GM18508 (cell line): ENCODE measurements around the gene B9D1.
"Not testable (repeated sequence)": the region's sequence is repeated elsewhere in the genome, so short reads cannot be mapped to it uniquely, and the experiment has no call there.

ENCODE experiments used
- ATAC-seq: cut with Tn5 transposase; IDR thresholded peaks from one replicate; pipeline ENCODE4 v1.9.1; 2021; ENCODE audit warnings: moderate number of reproducible peaks; ENCODE audit not compliant: insufficient read depth, unreplicated experiment

Gene B9D1

DNA sequence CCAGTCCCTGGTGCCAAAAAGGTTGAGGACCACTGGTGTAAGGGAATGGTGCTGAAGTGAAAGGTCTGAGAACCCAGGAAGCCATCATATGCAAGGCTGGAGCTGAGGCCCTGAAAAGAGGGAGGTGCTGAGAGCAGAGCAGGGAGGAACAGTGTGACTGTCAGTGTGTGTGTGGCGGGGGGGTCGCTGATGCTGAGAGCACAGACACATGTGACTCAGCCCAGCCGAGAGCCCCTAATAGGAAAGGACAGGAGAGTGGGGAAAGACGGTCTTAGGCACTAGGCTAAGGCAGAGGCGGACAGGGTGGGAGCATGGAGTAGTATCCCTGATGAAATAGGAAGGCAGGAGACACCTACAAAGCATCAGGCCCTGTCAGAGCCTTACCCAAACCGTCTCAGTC is 1.2 kb downstream of the B9D1 start:
- ATAC-seq, result no peak

DNA sequence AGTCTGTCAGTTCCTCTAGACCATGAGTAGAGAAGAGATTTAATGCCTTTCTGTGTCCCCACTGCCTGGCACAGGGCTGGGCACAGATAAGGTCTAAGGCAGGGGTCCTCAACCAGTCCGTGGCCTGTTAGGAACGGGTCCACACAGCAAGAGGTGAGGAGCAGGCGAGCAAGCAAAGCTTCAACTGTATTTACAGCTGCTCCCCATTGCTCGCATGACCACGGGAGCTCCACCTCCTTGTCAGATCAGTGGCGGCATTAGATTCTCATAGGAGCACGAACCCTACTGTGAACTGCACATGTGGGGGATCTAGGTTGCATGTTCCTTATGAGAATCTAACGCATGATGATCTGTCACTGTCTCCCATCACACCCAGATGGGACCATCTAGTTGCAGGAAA is 1.8 kb downstream of the B9D1 start:
- no peak for ATAC-seq

- ATAC-seq, result no peak
Observed at GRCh38 chr17:19359856-19360255, 2.7 kb downstream of the B9D1 start.

- no peak for ATAC-seq
Observed at GRCh38 chr17:19359151-19359550, 3.4 kb downstream of the B9D1 start.

DNA sequence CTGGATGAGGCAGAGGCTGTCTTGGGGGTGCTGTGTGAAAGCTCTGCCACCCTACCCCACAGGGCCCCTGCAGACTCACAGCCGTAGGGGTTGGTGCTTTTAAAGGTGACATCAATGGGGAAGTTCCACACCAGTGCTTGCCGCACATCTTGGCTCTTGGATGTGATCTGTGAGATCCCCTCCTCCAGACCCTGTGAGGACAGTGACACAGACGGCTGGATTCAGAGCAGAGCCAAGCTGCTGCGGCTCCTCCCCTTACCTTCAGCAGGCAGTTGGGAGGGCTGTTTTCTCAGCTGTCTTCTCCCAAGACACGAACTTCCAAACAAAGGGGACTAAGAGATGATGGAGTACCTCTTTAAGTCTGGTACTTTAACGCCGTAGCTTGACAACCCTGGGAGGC is 4.8 kb downstream of the B9D1 start:
- ATAC-seq, result no peak

- no peak for ATAC-seq
Observed at GRCh38 chr17:19357351-19357750, 5.2 kb downstream of the B9D1 start.

GRCh38 chr17:19354748-19355147 is 7.8 kb downstream of the B9D1 start:
- no peak for ATAC-seq

- not testable (repeated sequence) for ATAC-seq
Observed at GRCh38 chr17:19353401-19353800, 9.1 kb downstream of the B9D1 start.

GRCh38 chr17:19348806-19349205 is 13.7 kb downstream of the B9D1 start:
- no peak for ATAC-seq

- ATAC-seq, result no peak
Observed at GRCh38 chr17:19348081-19348650, 14.4 kb downstream of the B9D1 start.

DNA sequence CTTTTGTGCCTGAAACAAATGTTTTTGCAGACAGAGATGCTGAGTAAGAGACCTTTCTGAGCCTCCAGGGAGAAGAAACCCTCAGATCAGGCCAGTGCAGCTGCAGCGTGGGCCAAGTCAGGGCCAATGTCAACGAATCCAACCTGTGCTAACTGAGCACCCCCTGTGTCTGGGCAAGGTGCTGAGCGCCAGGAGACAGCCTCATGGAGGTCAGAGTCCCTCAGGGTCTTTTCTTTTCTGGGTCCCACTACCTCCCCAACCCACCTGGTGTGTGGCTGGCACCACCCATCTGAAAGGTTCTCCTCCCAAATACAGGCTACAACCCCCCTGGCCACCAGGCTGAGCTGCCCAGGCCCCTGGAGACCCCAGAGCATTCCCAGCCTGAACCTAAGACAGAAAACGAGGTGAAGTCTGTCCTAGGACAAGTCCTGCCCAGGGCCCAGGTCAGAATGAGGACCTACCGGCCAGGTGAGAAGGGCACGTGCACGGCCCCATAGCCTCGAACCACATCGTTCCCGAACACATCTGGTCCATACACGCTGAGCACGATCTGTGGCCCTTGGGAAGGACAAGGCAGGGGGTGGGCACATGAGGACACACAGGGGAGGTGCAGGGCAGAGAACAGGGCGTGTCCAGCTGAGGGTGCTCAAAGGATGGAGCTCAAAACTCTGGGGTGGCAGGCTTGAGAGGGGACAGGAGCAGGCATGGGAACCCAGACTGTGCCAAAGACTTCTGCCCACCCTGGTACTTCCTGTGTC is 15.0 kb downstream of the B9D1 start:
- no peak for ATAC-seq

DNA sequence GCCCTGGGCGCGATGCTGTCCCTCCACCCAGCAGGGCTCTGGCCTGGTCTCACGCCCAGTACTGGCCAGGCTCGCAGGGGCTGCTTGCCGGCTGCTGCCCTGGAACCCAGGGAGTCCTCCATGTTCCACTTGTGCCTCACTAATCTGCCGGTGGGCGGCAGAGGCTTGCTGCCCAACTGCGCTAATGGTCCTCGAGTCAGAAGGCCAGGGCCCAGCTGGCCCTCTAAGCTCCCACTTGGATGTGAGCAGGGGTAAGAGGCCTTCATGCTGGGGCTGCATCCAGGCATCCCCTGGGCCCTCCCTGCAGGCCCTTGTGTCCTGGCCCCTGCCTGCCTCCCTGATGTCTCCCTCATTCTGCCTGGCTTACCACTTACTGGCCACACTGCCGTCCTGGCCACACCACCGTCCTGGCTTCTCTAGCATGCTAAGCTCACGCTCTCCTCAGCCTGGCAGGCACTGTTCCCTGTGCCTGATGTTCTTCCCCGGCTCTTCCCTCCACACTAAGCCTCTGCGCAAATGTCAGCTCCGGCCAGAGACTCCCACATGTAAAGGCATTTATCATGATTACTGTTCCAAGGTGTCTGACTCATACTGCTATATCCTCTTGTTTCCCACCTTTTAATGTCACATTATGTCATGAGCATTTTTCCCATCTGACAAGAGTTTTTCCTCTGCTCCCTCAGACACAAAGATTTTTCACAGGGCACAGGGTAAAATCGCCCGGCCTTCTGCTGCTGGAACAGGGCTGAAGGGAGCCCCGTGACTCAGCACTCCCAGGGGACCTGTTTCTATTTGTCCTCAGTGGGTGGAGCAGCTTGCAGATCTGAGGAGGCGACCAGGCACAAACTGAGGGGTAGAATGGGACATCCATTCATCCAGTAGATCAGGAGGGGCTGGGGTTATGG is 15.9 kb downstream of the B9D1 start:
- no peak for ATAC-seq

DNA sequence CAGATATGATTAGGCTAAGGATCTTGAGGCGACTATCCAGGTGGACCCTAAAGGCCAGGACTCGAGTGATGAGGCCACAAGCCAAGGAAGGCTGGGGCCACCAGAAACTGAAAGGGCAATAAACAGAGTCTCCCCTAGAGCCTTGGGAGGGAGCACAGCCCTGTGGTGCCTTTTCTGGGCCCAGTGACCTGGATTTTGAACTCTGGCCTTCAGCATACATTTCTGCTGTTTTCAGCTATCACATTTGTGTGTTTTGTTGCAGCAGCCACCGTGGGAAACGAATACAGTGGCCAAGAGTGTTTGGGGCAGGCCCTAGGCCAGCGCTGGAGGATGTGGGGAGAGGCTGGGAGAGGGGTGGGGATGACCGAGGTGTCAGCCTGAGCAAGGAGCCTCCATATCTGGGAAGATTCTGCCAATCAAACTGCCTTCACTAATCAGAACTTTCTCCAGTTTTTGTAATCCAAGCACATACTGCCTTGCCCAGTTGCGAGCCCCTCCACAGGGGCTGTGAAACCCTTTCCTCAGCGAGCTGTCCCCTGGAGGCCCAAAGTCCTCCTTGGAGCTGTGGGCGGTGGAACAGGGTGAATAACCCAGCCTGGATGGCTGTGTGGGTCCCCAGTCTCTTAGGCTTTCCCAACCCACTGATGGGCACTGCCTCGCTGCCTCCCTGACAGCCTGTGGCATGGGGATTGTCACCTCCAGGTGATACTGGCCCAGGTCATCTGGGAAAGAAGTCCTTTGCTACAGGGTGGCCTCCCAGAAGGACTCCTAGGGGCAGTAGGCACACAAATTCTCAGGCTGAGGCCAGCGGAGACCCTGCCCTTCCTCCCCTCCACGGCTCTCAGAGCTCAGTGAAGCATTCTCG is 16.8 kb downstream of the B9D1 start:
- ATAC-seq, result no peak

GRCh38 chr17:19345067-19345460 is 17.5 kb downstream of the B9D1 start:
- no peak for ATAC-seq

- ATAC-seq, result no peak
Observed at GRCh38 chr17:19344311-19345066, 18.0 kb downstream of the B9D1 start.

GRCh38 chr17:19343671-19344151 is 18.8 kb downstream of the B9D1 start:
- no peak for ATAC-seq

DNA sequence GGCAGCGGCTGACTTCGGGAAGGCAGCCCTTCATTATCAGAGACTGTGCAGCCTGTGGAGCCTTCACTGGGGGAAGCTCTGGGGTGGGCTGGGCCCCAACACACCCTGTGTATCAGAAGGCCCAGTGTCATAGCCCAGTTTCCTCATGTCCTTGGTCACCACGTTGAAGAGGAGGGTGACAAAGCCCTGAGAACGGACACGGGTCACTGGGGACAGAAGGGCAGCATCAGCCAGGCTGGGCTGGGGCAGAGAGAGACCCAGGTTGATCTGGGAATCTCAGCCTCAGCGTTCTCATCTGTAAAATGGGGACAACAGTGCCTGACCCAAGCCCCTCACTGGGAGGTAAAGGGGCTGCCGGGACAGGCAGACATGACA is 19.3 kb downstream of the B9D1 start:
- no peak for ATAC-seq

DNA sequence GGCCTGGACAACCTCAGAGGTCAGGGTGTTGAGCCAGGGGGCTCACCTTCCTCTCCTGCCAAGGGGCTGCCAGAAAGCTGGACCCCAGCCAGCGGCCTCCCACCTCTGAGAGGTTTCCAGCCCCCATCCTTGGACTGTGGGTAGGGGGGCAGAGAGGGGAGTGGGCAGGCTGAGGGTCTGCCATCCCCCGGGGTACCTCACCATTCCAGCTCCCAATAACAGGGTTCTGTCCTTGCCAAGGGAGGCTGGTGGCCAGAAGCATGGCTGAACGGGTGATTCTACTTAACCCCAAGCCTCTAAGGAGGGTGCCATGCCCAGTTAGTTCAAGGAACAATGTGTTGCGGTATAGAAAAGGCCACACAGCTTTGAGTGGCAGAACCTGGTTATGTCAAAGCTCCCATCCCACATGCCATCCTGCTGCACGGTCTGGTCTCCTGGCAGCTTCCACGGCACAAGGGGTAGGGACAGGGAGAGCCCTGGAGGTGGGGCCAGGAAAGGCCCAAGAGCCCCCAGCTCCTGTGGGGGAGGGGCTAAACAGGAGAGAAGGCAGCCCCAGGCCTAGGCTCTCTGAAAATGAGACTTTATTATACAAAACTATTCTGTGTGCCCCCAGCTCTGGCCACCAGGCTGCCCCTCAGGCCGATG is 19.8 kb downstream of the B9D1 start:
- ATAC-seq, result no peak
